ENCODE measurements around the gene RPS29.

RPS29 gene

DNA sequence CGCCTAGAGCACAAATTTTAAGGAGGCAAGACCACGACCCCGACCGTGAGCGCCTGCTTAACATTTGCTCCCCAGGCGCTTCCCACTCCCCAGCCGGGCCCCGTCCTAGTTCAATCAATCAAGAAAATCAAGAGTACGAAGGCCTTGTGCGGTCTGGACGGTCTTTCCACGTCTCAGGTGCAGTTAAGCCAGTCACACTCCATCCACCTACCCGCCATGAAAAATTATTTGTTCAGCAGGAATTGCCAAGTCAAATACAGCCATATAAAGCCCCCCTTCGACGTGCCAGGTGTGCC lies 12.0 kb upstream of the RPS29 start:
- DNase-seq: peak in 1 of 2 donors; percentile 27

DNA sequence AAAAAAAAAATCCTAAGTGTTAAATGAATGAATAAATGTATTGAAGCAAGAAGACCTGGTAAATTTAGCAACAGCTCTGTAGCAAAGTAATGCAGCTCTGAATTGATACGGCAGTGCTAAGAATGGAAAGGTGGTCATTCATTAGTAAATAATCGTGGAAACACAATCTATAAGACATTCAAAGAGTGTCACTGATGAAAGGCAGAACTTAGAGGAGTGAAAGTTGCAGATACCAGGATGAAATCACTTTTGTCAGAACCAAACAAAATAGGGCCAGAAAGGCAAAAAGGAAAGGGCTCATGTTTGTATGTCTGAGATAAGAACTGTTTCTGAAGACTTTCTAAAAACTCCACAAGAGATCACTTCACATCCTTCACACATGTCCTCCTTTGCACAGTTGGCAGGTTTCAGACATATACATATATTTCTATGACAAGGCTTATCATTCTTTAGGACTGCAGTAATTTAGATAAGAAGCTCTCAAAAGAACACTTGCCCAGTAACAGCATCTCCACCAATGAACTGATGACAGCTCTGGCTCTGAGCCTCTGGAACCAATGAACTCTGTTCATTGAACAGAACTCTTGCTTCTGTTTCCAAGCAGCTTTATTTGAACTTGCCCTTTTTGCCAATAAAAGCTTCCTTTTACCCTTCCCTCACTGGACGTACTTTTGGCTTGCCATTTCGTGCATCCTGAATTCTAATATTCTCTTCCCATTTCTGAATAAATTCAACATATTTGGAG lies 8.3 kb upstream of the RPS29 start:
- no peak for DNase-seq

DNA sequence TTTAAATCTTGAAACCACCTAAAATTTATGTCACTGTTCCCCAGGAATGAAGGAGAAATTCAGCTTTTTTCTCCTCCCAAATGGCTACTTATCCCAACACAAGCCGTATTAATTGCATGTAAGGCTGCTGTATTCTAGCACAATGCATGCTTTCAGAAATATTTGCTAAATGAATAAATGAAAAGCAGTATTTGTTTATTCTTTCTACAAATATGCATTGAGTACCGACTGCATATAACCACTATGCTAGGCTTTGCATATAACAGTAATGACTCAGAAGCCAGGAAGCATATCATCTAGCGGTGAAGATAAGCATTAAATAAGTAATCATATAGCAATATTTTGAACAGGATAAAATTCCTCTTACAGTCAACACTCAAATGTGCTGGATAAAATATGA lies 6.8 kb upstream of the RPS29 start:
- DNase-seq: no peak

DNA sequence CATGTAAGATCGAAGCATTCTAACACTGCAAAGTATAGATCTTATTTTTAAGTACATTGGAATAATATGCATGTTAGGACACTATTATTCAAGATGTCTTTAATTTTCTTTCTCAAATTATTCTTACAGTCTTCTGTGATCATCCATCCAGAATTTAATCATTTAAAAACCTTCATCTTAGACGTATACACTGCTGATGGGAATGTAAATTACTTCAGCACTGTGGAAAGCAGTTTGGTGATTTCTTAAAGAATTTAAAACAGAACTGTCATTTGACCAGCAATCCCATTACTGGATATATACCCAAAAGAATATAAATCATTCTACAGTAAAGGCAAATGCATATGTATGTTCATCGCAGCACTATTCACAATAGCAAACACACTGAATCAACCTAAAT lies 3.2 kb upstream of the RPS29 start:
- DNase-seq: no peak

DNA sequence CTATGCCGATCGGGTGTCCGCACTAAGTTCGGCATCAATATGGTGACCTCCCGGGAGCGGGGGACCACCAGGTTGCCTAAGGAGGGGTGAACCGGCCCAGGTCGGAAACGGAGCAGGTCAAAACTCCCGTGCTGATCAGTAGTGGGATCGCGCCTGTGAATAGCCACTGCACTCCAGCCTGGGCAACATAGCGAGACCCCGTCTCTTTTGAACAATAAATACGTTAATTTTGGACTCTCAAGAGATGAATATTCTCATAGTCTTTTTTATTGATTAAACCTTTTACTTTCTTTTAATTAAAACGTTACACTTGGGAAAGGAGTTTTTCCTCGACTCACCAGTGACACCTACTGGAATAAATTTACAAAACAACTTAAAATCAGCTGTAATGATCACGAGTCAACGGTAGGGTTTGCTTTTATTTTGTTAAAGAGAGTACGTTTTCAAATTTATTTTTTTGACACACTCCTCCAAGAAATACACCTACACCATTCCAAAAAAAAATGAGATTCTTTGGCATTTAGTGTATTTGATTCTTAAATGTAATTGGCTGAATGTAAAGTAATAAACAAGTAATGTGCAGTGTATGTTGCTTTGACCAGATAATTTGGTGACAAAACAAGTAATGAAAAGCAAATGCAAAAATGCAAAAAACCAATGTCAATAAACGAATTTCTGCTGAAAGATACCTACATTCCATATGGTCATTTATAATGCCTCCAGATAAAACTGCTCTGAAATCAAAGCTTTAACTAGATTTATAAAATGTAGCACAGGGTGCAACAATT lies 687 bp upstream of the RPS29 start:
- peak in 1 of 2 donors; percentile 86 for DNase-seq

DNA sequence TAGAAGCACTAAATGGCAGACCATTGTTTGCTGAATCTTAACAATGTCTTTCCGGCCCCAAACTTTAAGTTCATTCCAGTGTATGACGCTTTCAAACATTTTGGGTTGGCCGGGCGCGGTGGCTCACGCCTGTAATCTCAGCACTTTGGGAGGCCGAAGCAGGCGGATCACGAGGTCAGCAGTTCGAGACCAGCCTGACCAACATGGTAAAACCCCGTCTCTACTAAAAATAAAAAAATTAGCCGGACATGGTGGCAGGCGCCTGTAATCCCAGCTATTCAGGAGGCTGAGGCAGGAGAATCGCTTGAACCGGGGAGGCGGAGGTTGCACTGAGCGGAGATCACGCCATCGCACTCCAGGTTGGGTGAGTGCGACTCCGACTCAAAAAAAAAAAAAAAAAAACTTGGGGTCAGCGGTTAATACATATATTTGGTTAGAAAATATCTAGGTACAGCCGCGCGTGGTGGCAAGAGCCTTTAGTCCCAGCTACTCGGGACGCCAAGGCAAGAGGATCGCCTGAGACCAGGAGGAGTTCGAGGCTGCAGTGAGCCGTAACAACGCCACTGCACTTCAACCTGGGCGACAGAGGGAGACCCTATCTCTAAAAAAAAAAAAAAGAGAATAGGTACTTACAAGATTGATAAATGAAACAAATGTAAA lies 1.1 kb downstream of the RPS29 start:
- DNase-seq: peak in 1 of 2 donors; percentile 25

DNA sequence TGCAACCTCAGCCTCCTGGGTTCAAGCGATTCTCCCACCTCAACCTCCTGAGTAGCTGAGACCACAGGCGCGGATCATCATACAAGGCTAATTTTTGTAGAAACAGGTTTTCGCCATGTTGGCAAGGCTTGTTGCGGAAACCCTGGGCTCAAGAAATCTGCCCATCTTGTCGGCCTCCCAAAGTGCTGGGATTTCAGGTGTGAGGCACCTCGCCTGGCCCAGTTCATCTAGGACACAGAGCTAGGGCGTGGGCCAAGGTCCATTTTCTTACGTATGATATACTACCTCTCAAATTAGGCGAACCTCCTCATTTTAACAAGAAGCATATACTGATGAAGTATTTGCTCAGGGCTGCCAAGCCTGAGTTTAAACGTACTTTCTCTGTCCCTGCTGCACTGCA lies 2.1 kb downstream of the RPS29 start:
- no peak for DNase-seq

DNA sequence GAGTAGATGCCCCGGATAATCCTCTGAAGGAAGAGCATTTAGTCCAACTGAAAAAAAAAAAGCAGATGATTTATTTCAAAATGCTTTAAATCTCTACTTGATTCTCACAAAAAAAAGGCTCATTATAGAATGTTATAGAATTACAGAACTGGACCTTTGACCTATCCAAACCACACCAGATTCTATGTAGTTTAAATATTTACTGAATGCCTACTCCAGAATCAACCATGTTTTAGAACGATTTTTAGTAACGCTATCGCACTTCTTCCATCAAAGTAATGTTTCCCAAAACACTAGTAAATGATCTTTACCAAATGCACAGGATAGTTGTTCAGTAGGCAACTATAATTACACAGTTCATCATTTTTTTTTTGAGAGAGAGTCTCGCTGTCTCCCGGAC lies 2.6 kb downstream of the RPS29 start:
- no peak for DNase-seq

DNA sequence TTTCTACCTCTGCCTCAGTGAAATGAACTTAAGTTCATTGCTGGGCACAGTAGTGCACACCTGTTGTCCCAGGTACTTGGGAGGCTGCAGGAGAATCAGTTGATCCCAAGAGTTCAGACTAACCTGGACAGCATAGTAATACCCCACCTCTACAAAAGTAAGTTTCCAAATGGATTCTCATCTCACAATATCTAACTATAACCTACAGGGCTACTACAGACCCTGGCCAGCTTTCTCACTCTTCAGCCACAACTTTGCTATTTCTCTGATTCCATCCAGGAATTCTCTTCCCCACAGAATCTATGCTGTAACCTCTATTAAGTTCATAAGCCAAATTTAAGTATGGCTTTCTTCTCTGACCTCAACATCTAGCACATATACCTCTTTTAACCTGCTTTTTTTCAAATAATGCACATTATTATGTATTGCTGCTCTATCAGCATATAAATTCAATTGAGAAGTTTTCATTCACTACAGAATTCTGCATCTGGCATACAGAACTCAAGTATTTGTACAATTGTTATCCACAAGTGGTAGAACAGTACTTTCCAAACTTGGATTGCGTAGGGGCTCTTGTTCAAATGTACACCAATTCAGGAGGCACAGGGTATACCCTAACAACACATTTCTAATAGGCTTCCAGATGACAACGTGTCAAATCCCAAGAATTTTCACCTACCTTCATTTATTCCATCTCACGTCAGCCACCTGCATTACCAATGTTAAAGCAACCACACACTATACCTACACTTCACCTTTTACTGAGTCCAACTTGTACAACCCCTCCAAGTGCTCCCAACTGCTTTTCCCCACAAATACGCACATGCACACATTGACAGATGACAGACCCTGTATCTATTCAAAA lies 3.8 kb downstream of the RPS29 start:
- DNase-seq: no peak

DNA sequence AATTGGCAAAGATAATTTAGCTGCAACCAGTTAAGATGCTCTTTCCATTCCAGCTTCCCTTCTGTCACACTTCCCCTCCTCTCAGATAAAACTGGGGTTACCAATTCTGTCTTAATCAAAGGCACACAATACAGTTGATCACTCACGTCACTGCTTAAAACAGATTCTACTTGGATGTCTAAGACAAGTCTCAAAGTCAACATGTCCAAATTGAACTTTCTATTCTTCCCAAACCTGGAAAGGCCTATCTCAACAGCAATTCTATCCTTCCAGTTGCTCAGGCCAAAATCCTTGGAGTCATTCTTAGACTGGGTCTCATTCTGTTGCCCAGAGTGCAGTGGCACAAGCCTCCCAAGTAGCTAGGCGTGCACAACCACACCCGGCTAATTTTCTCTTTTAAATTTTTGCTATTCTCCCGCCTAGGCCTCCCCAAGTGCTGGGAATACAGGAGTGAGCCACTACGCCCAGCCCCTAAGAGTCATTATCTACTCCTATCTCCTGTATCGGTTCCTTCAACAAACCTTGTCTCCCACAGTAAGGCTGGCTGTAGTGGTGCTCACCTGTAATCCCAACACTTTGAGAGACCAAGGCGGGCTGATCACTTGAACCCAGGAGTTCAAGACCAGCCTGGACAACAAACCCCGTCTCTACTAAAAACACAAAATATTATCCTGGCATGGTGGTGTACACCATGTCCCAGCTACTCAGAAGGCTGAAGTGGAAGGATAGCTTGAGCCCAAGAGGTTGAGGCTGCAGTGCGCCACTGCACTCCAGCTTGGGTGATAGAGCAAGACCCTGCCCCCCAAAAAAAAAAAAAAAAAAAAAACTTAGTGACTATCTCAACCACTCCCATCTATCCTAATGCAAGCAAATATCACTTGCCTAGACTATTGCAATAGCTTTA lies 4.7 kb downstream of the RPS29 start:
- DNase-seq: no peak

DNA sequence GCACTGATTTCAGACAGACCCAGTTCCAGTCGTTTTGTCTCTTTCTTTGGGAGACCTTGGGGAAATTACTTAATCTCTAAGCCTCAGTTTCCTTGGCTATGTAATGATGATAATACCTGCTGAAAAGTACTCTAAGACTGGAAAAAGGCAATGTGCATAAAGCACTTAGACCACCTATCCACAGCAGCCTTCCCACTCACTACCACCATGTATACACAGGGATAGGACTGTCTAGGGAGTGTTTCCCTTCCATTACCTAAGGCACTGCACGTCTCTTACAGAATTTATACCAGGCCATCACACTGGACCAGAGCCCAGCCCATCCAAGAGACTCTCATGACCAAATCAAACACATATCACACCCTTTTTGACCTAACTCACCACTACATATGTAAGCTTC lies 6.3 kb downstream of the RPS29 start:
- DNase-seq: no peak

DNA sequence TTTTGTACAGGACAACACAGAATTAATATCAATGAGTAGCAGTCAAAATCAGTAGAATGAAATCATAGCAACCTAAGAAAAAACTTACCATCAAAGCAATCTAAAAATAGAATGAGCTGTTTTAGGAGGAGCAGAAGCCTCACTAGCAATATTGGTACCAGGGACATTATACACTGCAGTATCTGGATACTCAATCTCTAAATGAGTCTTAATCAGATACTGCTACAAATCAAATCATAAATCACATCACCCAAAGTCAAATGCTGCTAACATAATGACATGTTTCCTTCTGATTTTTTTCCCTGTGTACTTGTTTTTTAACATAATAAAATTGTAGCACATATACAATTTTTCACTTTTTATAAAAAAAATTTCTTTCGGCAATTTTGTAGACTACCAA lies 8.0 kb downstream of the RPS29 start:
- no peak for DNase-seq

DNA sequence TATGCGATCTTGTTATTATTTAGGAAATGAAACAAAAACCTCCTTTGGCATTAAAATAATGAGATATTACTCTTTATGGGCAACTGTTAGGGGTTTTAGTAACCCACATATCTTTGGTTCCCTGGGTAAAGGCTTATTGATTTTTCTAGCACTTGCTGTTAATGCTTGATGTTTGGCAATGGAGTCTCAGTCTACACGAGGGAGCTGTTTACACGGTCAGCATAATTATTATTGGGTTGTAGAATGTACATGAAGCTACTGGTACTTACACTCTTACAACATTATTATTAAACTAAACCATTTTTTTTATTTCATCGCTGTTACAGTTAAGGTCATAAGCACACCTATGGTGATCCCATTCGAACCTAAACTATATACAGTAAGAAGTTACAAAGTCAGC lies 12.1 kb downstream of the RPS29 start:
- DNase-seq: no peak

DNA sequence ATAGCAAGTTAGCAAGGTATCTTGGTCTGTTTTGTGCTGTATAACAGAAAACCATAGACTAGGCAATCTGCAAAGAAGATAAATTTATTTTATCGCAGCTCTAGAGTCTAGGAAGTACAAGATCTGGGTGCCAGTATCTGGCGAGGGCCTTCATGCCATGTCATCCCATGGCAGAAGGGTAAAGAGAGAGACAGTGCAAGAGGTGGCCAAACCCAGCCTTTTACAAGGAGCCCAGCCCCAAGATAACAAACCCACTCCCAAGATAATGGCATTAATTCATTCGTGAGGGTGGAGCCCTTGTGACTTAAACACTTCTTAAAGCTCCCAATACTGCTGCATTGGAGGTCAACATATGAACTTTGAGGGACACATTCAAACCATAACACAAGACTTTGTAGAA lies 16.9 kb downstream of the RPS29 start:
- DNase-seq: no peak

DNA sequence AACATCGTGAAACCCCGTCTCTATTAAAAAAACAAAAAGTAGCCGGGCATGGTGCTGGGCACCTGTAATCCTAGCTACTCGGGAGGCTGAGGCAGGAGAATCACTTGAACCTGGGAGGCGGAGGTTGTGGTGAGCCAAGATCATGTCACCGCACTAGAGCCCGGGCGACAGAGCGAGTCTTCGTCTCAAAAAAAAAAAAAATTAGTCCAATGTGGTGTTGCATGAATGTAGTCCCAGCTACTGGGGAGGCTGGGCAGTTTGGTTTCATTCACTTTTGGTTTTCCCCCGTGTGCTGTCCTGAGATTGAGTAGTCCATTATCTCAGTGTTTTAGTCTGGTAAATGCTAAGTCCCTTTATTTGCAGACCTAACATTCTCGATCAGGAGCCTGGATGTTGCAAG lies 19.5 kb downstream of the RPS29 start:
- DNase-seq: no peak

DNA sequence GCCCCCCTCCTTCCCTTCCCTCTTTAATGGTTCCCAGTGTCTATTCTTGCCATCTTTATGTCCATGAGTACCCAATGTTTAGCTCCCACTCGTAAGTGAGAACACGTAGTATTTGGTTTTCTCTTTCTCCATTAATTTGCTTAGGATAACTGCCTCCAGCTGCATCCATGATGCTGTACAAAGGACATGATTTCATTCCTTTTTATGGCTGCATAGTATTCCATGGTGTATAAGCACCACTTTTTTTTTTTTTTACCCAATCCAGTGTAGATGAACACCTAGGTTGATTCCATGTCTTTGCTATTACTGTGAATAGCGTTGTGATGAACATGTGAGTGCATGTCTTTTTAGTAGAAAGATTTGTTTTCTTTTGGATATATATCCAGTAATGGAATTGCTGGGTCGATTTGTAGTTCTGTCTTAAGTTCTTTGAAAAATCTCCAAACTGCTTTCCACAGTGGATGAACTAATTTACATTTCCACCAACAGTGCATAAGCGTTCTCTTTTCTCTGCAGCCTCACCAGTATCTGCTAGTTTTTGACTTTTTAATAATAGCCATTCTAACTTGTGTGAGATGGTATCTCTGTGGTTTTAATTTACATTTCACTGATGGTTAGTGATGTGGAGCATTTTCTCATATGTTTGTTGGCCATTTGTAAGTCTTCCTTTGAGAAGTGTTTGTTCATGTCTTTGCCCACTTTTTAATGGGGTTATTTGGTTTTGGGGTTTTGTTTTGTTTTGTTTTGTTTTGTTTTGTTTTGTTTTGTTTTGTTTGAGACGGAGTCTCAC lies 26.0 kb downstream of the RPS29 start:
- no peak for DNase-seq

DNA sequence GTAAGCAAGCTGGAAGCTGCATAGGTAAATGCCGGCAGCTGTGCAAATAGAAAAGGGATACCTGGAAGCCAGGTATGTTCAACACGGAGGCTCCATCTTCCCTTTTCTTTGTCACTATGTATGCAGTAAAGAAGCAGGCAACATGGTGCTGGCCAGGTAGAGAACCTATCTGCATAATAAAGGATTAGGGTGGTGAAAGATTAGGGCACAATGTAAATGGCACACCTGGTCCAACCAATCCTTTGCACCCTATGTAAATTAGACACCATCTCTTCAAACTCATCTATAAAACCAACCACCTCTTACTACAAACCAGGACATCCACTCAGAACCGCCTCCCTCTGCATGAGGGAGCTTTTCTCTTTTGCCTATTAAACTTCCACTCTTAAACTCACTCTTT lies 32.3 kb downstream of the RPS29 start:
- DNase-seq: no peak

DNA sequence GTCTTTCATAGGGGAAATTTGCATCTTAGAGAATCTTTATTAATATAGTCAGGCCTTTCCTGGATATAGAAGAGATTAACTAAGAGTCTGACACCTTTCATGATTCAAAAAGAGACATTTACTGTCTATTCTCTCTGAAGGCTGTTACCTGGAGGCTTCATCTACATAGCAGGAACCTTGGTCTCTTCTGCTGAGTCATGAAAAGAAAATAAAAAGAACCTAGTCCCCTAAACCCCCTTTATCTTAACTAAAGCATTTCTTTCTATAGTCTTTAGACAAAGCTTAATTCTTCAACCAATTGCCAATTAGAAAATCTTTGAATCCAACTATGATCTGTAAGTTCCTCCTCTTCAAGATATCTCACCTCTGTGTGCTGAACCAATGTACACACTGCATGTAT lies 33.1 kb downstream of the RPS29 start:
- no peak for DNase-seq

DNA sequence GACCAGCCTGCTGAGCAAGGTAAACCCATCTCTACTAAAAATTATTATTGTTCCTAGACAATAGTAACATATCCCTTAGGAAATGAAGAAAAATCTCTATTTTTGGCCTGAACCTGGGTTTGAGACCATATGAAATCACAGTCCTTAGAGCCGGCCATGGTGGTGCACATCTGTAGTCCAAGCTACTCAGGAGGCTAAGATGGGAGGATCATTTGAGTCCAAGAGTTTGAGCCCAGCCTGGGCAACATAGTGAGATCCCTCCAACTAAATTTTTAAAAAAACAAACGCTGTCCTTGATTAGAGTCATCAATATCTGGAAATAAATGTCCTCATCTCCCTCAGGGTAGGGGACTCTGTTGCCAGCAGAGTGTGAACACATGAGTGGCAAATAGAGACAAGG lies 34.6 kb downstream of the RPS29 start:
- no peak for DNase-seq

DNA sequence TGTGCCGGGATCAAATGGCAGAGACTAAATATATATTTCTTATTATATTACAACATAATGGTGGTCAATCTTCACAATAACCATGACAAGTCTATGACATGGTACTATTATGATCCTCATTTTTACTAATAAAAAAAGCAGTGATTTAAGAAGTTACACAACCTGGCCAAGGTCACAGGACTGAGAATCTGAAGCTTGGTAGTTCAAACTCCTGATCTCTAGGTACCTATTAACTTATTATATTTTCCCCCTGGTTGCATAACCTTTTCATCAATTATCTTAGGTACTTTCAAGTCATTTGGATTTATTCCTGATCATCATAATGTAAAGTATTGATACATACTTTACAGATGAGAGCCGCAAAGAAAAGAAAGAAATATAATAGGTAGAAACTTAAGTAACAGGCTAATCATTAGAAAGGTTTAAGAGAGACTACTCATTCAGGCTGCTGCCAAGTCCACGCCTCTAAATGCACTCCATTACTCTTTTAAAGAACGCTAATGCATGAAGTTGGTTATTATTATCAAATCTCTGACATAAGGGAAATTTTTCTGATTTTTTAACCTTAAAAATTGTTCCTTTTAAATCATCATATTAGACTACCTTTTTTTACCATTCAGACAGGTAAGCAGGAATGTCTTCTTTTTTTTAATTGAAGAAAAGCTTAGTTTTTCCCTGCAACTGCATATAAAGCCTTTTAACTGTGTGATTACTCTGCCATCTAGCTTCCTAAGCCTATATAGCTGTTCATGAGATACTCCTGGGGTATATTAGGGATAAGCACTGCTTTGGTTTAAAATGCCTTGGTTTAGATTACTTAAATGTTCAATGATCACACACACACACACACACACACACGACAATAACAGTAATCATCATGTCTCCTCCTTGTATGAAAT lies 35.6 kb downstream of the RPS29 start:
- DNase-seq: no peak

Measured in CD4-positive, alpha-beta T cell treated with Interleukin-4 for 1 hour (primary cell).